Measurements from ENCODE around the gene TBC1D5.

TBC1D5 gene

DNA sequence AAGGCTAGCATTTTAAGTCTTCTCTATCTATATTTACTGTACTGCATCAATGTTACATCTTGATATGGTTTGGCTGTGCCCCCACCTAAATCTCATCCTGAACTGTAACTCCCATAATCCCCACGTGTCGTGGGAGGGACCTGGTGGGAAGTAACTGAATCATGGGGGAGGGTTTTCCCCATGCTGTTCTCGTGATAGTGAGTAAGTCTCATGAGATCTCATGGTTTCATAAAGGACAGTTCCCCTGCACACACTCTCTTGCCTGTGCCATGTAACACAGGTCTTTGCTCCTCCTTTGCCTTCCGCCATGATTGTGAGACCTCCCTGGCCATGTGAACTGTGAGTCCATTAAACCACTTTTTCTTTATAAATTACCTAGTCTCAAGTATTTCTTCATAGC is 161.5 kb downstream of the TBC1D5 start:
- H2AFZ ChIP-seq (ENCODE audit: low read depth, low read length), result no peak overlapping the region
- H3K9me3 ChIP-seq (ENCODE audit: control insufficient read depth, low read length), result no peaks in the 10 kb centered on the region
- H3K9ac ChIP-seq (ENCODE audit: low read length), result no peak overlapping the region
- no peak overlapping the region for H3K4me3 ChIP-seq (ENCODE audit: insufficient read depth in 1 of 2, low read depth in 1 of 2, low read length in 2 of 2)
- no peak overlapping the region for H4K8ac ChIP-seq (ENCODE audit: low read length)
- no peak overlapping the region for H2BK5ac ChIP-seq (ENCODE audit: low read depth, low read length, poor library complexity, severe bottlenecking)
- no peak overlapping the region for H2BK120ac ChIP-seq (ENCODE audit: low read depth, low read length)
- no peak overlapping the region for H3K4ac ChIP-seq (ENCODE audit: low read depth in 1 of 2, low read length in 2 of 2)
- no peak overlapping the region for H3K14ac ChIP-seq (ENCODE audit: low read length in 2 of 2)
- no peaks in the 10 kb centered on the region for H3K4me1 ChIP-seq (ENCODE audit: control insufficient read depth, insufficient read depth, low read depth, low read length)
- H3K79me1 ChIP-seq (replicated peaks; ENCODE audit: low read length, poor library complexity, severe bottlenecking), result peaks cover 3% of the 10 kb centered on the region
- no peak for DNase-seq
- no peak overlapping the region for H2BK15ac ChIP-seq (ENCODE audit: low read depth, poor library complexity, severe bottlenecking)
- no peaks in the 10 kb centered on the region for H3K27me3 ChIP-seq (ENCODE audit: control insufficient read depth in 1 of 2, insufficient read depth in 1 of 2, low read length in 2 of 2)
- no peak overlapping the region for H3K27ac ChIP-seq (ENCODE audit: low read length, poor library complexity, severe bottlenecking)
- no peak overlapping the region for H3K18ac ChIP-seq (ENCODE audit: low read depth in 1 of 2, low read length in 2 of 2)
- H2AK5ac ChIP-seq (ENCODE audit: low read length, severe bottlenecking), result no peak overlapping the region
- WGBS, result 100% methylated on average over 2 of the region's 4 CpGs
- H3K23ac ChIP-seq (ENCODE audit: low read length in 2 of 2), result no peak overlapping the region
- no peak overlapping the region for H2BK12ac ChIP-seq (ENCODE audit: low read length in 2 of 2)
- H4K91ac ChIP-seq (ENCODE audit: low read length), result no peak overlapping the region
- H3K4me2 ChIP-seq (ENCODE audit: low read length, poor library complexity, severe bottlenecking), result no peak overlapping the region
- H3K36me3 ChIP-seq (ENCODE audit: control insufficient read depth in 1 of 2, insufficient read depth in 2 of 2, low read depth in 1 of 2, low read length in 2 of 2), result no peaks in the 10 kb centered on the region

DNA sequence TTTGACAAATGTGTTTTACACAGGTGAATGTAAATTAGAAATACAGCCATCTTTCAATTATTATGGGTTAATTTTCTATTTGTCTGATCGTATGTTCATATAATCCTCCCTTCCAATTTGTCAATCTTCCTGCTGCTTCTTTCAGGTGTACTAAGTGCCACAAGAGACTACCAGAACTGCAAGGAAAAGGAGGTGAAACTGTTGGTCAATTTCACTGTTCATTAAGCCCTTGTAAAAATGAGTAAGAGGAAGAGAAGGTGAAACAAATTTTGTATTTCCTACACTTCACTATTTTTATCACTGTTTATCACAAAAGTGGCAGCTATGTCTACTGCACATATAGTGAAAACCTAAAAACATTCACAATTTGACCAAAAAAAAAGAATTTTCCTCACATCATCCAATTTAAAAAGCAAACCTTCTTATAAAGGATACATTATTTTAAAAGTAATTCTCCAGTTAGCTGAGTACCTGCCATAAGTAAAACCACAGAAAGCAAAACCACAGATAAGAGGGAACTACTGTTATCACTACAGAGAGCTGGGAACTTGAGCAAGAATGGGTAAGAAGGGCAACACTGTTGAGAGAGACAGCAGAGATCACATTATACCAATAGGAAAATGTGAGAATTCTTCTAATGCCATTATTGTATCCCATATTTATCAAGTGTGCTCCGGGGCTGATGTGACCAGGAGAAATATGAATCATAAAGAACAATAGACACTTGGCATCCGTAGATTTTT is 163.0 kb downstream of the TBC1D5 start:
- H3K9ac ChIP-seq (ENCODE audit: low read length), result no peak overlapping the region
- H4K91ac ChIP-seq (ENCODE audit: low read length), result no peak overlapping the region
- no peak overlapping the region for H2BK5ac ChIP-seq (ENCODE audit: low read depth, low read length, poor library complexity, severe bottlenecking)
- peaks cover 8% of the 10 kb centered on the region for H3K79me1 ChIP-seq (replicated peaks; ENCODE audit: low read length, poor library complexity, severe bottlenecking)
- no peak overlapping the region for H3K27ac ChIP-seq (ENCODE audit: low read length, poor library complexity, severe bottlenecking)
- H3K4me2 ChIP-seq (ENCODE audit: low read length, poor library complexity, severe bottlenecking), result no peak overlapping the region
- no peaks in the 10 kb centered on the region for H3K27me3 ChIP-seq (ENCODE audit: control insufficient read depth in 1 of 2, insufficient read depth in 1 of 2, low read length in 2 of 2)
- H3K23ac ChIP-seq (ENCODE audit: low read length in 2 of 2), result no peak overlapping the region
- H2BK120ac ChIP-seq (ENCODE audit: low read depth, low read length), result no peak overlapping the region
- no peaks in the 10 kb centered on the region for H3K4me1 ChIP-seq (ENCODE audit: control insufficient read depth, insufficient read depth, low read depth, low read length)
- H3K4me3 ChIP-seq (ENCODE audit: insufficient read depth in 1 of 2, low read depth in 1 of 2, low read length in 2 of 2), result no peak overlapping the region
- no peak overlapping the region for H2BK12ac ChIP-seq (ENCODE audit: low read length in 2 of 2)
- no peak overlapping the region for H2BK15ac ChIP-seq (ENCODE audit: low read depth, poor library complexity, severe bottlenecking)
- no peak overlapping the region for H4K8ac ChIP-seq (ENCODE audit: low read length)
- no peak for DNase-seq
- H3K36me3 ChIP-seq (ENCODE audit: control insufficient read depth in 1 of 2, insufficient read depth in 2 of 2, low read depth in 1 of 2, low read length in 2 of 2), result no peaks in the 10 kb centered on the region
- no peak overlapping the region for H3K14ac ChIP-seq (ENCODE audit: low read length in 2 of 2)
- H2AK5ac ChIP-seq (ENCODE audit: low read length, severe bottlenecking), result no peak overlapping the region
- WGBS, result 94% methylated on average over 2 of the region's 3 CpGs
- no peak overlapping the region for H3K18ac ChIP-seq (ENCODE audit: low read depth in 1 of 2, low read length in 2 of 2)
- no peak overlapping the region for H2AFZ ChIP-seq (ENCODE audit: low read depth, low read length)
- H3K4ac ChIP-seq (ENCODE audit: low read depth in 1 of 2, low read length in 2 of 2), result no peak overlapping the region
- no peaks in the 10 kb centered on the region for H3K9me3 ChIP-seq (ENCODE audit: control insufficient read depth, low read length)

DNA sequence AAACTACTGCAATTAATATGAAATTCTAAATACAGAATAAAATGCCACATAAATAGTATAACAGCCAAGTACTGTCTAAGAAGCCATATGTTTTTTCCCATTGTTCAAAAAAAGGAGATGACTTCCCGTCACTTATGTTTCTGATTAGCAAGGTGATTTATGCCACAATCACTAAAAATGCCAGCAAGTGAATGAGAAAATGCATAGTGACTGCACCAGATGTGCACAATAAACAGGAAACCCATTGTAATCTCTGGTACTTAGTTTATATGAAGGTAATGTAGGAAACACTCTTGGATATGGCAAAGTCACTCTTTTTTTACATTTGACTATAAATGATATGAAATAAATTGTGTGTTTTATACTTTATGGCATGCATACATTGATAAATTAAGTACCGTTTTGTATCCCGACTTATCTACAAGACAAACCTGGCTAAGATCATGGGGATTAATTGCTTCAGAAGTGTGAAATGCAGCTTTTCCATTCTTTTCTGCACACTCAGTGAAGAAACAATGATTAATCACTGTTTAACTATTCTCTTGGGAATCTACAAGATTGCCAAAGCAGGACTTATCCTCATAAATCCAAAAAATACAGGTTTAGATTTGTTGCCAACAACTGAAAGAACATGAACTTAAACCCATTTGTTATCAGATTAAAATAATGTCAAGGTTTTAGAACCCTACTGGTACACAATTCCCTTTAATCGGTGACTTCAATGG is 164.5 kb downstream of the TBC1D5 start:
- H2BK12ac ChIP-seq (ENCODE audit: low read length in 2 of 2), result no peak overlapping the region
- WGBS, result 71% methylated on average over 3 of the region's 4 CpGs
- no peak overlapping the region for H3K4me3 ChIP-seq (ENCODE audit: insufficient read depth in 1 of 2, low read depth in 1 of 2, low read length in 2 of 2)
- H3K23ac ChIP-seq (ENCODE audit: low read length in 2 of 2), result no peak overlapping the region
- H3K4me1 ChIP-seq (ENCODE audit: control insufficient read depth, insufficient read depth, low read depth, low read length), result no peaks in the 10 kb centered on the region
- H3K79me1 ChIP-seq (replicated peaks; ENCODE audit: low read length, poor library complexity, severe bottlenecking), result peaks cover 14% of the 10 kb centered on the region
- H2AK5ac ChIP-seq (ENCODE audit: low read length, severe bottlenecking), result no peak overlapping the region
- no peaks in the 10 kb centered on the region for H3K9me3 ChIP-seq (ENCODE audit: control insufficient read depth, low read length)
- H2BK15ac ChIP-seq (ENCODE audit: low read depth, poor library complexity, severe bottlenecking), result no peak overlapping the region
- H2BK120ac ChIP-seq (ENCODE audit: low read depth, low read length), result no peak overlapping the region
- H3K4ac ChIP-seq (ENCODE audit: low read depth in 1 of 2, low read length in 2 of 2), result no peak overlapping the region
- H3K4me2 ChIP-seq (ENCODE audit: low read length, poor library complexity, severe bottlenecking), result no peak overlapping the region
- H2BK5ac ChIP-seq (ENCODE audit: low read depth, low read length, poor library complexity, severe bottlenecking), result no peak overlapping the region
- H3K9ac ChIP-seq (ENCODE audit: low read length), result no peak overlapping the region
- H3K18ac ChIP-seq (ENCODE audit: low read depth in 1 of 2, low read length in 2 of 2), result no peak overlapping the region
- peak; percentile 40 for DNase-seq
- H3K36me3 ChIP-seq (ENCODE audit: control insufficient read depth in 1 of 2, insufficient read depth in 2 of 2, low read depth in 1 of 2, low read length in 2 of 2), result no peaks in the 10 kb centered on the region
- H2AFZ ChIP-seq (ENCODE audit: low read depth, low read length), result no peak overlapping the region
- no peak overlapping the region for H3K14ac ChIP-seq (ENCODE audit: low read length in 2 of 2)
- no peak overlapping the region for H4K91ac ChIP-seq (ENCODE audit: low read length)
- H3K27ac ChIP-seq (ENCODE audit: low read length, poor library complexity, severe bottlenecking), result no peak overlapping the region
- no peak overlapping the region for H4K8ac ChIP-seq (ENCODE audit: low read length)
- H3K27me3 ChIP-seq (ENCODE audit: control insufficient read depth in 1 of 2, insufficient read depth in 1 of 2, low read length in 2 of 2), result no peaks in the 10 kb centered on the region

DNA sequence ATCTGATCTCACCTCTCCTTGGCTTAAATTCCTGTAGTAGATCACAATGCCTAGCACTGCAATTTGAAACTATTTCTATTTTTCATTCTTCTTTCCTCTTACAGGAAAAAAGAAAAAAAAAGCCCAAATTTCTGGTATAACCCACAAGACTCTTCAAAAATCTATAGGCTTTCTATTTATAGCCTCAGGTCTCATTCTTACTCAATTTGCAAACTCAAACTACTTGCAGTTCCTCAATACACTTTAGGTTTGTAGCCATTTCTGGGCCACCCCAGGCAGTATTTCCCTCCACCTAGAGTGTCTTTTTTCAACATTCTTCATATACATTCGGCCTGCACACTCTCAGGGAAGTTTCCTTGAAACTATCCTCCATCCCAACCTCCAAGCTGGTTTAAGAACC is 169.0 kb downstream of the TBC1D5 start:
- H3K36me3 ChIP-seq (ENCODE audit: control insufficient read depth in 1 of 2, insufficient read depth in 2 of 2, low read depth in 1 of 2, low read length in 2 of 2), result no peaks in the 10 kb centered on the region
- H3K79me1 ChIP-seq (replicated peaks; ENCODE audit: low read length, poor library complexity, severe bottlenecking), result peaks cover 17% of the 10 kb centered on the region
- no peak overlapping the region for H2BK12ac ChIP-seq (ENCODE audit: low read length in 2 of 2)
- no peak overlapping the region for H3K23ac ChIP-seq (ENCODE audit: low read length in 2 of 2)
- H3K4me2 ChIP-seq (ENCODE audit: low read length, poor library complexity, severe bottlenecking), result no peak overlapping the region
- H3K4ac ChIP-seq (ENCODE audit: low read depth in 1 of 2, low read length in 2 of 2), result no peak overlapping the region
- H3K18ac ChIP-seq (ENCODE audit: low read depth in 1 of 2, low read length in 2 of 2), result no peak overlapping the region
- DNase-seq, result no peak
- no peaks in the 10 kb centered on the region for H3K9me3 ChIP-seq (ENCODE audit: control insufficient read depth, low read length)
- 79% methylated on average over 1 of the region's 1 CpG for WGBS
- no peak overlapping the region for H3K14ac ChIP-seq (ENCODE audit: low read length in 2 of 2)
- no peak overlapping the region for H2BK120ac ChIP-seq (ENCODE audit: low read depth, low read length)
- no peaks in the 10 kb centered on the region for H3K27me3 ChIP-seq (ENCODE audit: control insufficient read depth in 1 of 2, insufficient read depth in 1 of 2, low read length in 2 of 2)
- no peak overlapping the region for H3K27ac ChIP-seq (ENCODE audit: low read length, poor library complexity, severe bottlenecking)
- H2AK5ac ChIP-seq (ENCODE audit: low read length, severe bottlenecking), result no peak overlapping the region
- no peak overlapping the region for H2BK5ac ChIP-seq (ENCODE audit: low read depth, low read length, poor library complexity, severe bottlenecking)
- H4K8ac ChIP-seq (ENCODE audit: low read length), result no peak overlapping the region
- no peak overlapping the region for H4K91ac ChIP-seq (ENCODE audit: low read length)
- H2AFZ ChIP-seq (ENCODE audit: low read depth, low read length), result no peak overlapping the region
- no peaks in the 10 kb centered on the region for H3K4me1 ChIP-seq (ENCODE audit: control insufficient read depth, insufficient read depth, low read depth, low read length)
- no peak overlapping the region for H2BK15ac ChIP-seq (ENCODE audit: low read depth, poor library complexity, severe bottlenecking)
- no peak overlapping the region for H3K9ac ChIP-seq (ENCODE audit: low read length)
- H3K4me3 ChIP-seq (ENCODE audit: insufficient read depth in 1 of 2, low read depth in 1 of 2, low read length in 2 of 2), result no peak overlapping the region

Measured in mesenchymal stem cell (in vitro differentiated cells and primary cell).